HG02678 (cell line): ENCODE results near the gene CEP41.
"Not testable (repeated sequence)": the region's sequence is repeated elsewhere in the genome, so short reads cannot be mapped to it uniquely, and the experiment has no call there.

ENCODE experiments used
- ATAC-seq: cut with Tn5 transposase; IDR thresholded peaks from one replicate; pipeline ENCODE4 v1.9.1; 2021; ENCODE audit warnings: mild to moderate bottlenecking, moderate library complexity; ENCODE audit not compliant: unreplicated experiment

CEP41 gene

GRCh38 chr7:130393101-130393561, 47.7 kb downstream of the CEP41 start:
- ATAC-seq, result no peak

DNA sequence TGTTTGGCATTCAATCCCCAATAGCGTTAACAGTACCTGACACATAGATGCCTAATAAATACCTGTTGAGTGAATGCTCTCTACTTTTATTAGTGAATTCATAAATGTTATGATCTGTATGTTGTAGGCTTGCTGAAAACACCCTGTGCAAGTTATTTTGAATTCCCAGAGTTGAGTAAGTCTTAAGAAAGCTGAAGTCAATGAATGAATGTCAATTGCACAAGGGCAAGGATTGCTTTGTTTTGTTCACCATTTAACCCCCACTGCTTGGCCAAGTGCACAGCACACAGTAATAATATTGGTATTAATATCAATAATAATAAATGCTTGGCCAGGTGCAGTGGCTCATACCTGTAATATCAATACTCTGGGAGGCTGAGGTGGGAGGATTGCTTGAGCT, 50.3 kb downstream of the CEP41 start:
- ATAC-seq, result no peak

- ATAC-seq, result no peak
These were observed 52.1 kb downstream of the CEP41 start for GRCh38 chr7:130388671-130389070.

GRCh38 chr7:130387628-130388403, 53.0 kb downstream of the CEP41 start:
- ATAC-seq, result no peak

- no peak for ATAC-seq
These were observed 53.5 kb downstream of the CEP41 start for GRCh38 chr7:130387306-130387627.

GRCh38 chr7:130386876-130387275, 53.9 kb downstream of the CEP41 start:
- no peak for ATAC-seq

- no peak for ATAC-seq
These were observed 55.2 kb downstream of the CEP41 start for GRCh38 chr7:130385600-130386066.

DNA sequence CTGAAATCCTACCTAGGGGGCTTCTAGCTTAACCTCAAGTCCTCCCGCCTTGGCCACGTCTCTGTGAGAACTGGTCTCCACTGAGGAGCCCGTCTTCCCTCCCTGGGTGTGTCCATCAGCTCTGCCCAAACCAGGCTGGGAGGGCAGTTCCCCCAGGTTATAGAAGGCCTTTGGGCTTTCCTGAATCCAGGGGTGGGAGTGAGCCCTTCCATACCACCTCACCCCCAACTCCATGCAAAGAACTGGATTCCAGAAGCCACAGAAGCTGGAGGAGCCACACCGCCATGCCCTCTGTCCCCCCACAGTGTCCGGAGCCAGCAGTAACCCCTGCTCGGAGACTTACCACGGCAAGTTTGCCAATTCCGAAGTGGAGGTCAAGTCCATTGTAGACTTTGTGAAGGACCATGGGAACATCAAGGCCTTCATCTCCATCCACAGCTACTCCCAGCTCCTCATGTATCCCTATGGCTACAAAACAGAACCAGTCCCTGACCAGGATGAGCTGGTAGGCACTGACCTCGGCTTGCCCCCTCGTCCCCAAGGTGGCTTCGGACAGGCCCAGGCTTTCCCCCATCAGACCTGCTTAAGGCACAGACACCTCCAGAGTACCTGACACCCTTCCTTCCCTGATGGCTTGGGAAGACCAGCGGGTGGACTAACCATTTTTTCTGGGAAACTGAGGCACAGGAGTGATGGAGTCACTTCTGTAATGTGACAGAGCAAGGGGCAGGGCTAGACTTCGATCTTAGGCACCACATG, 55.8 kb downstream of the CEP41 start:
- ATAC-seq, result no peak

DNA sequence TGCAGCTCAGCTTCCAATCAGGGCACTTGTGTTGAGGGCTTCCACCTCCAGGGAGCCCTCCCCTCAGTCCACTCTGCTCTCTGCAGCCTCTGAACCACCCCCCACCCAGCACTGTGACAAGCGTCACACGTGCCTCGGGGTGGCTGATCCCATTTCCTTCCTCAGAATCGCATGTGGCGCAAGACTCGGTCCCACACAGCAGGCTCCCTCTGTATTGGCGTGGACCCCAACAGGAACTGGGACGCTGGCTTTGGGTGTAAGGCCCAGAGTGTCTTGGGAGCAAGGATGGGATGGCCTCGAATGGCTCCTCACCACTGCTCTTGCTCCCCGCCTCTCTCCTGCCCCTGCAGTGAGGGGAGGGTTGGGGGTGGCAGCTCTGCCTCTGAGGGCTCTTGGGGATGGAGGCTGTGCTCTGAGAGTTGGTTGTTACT, 56.4 kb downstream of the CEP41 start:
- no peak for ATAC-seq

DNA sequence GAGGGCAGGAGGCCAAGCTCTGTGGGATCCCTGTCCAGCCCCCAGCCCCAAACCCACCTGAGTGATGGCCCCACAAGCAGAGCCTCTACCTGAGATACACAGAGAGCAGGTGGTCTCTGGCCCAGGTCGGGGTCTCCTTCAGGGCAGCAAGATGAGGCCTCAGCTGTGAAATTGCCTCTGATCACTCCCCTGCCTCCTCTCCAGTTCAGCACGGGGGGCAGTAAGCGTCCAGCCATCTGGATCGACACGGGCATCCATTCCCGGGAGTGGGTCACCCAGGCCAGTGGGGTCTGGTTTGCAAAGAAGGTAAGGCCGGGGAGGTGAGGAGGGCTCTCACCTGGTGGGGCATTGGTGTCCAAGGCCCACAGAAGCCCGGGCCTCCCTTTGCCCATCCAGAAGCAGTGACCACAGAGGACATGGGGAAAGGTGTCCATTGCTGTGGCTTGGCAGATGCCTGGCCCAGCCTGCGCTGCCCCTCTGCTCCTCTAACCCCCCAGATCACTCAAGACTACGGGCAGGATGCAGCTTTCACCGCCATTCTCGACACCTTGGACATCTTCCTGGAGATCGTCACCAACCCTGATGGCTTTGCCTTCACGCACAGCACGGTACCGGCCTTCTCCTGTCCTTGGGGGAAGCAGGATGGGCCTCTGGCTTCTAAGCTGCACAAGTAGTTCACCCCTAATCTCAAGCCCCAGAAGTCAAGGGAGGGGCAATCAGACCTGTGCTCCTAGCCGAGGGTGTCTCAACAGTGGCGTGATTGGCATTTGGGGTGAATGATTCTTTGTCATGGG, 57.4 kb downstream of the CEP41 start:
- no peak for ATAC-seq

DNA sequence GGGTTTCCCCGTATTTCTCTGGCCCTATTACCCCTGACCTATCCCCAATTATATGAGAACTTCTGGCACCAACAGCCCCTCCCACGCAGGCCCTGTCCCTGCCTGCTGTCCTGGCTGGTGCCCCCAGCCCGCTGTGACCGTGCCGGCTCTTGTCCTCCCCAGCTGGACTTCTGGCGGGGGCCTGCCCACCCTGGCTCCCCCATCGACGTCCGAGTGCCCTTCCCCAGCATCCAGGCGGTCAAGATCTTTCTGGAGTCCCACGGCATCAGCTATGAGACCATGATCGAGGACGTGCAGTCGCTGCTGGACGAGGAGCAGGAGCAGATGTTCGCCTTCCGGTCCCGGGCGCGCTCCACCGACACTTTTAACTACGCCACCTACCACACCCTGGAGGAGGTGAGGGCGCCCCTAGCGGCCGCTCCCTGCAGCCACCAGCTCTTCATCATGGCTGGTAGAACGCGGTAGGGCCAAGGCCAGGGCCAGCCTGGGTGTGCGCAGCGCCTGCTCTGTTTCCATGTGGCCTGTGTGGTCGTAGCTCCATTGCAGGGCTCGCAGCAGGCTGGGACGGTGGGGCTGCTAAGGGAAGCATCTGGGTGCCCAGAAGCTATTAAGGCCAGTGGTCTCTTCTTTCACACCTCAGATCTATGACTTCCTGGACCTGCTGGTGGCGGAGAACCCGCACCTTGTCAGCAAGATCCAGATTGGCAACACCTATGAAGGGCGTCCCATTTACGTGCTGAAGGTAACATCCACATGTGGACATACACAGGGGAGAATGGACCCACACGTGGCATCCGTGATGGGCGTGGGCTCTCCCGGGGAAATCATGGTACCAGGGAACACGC, 59.1 kb downstream of the CEP41 start:
- no peak for ATAC-seq

DNA sequence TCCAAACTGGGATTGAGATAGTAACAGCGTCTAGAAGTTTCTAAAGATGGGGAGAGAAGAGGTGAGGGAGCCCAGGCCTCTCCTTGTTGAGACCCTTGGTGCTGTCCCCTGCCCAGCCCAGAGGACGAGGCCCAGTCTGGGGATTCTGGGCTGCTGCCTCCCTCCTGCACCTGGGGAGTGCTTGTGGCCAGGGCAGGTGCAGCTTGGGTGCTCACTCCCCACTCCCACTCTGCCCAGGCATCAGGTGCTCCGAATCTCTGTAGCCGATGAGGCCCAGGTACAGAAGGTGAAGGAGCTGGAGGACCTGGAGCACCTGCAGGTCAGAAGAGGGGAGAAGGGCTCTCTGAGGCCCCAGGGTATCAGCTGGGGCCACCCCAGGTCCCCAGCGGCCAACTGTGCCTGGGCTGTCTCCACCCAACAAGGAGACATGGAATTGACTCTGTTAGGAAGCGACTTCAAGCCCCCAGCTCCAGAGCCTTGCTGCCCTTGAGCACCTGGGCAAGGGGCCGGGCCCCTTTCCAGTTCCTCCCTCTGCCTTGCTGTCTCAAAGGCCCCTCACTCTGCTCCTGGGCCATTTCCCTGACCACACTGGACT, 59.9 kb downstream of the CEP41 start:
- ATAC-seq, result no peak

GRCh38 chr7:130379921-130380860, 60.6 kb downstream of the CEP41 start, which contains the start of gene CPA1:
Gene CPA1 (plus strand): TSS chr7:130380494. CDS start chr7:130380521, 27 bp downstream.
- no peak for ATAC-seq

- no peak for ATAC-seq
These were observed 61.3 kb downstream of the CEP41 start for GRCh38 chr7:130379532-130379920.

GRCh38 chr7:130379019-130379418, 61.8 kb downstream of the CEP41 start:
- no peak for ATAC-seq

- no peak for ATAC-seq
These were observed 63.6 kb downstream of the CEP41 start for GRCh38 chr7:130377178-130377577.

DNA sequence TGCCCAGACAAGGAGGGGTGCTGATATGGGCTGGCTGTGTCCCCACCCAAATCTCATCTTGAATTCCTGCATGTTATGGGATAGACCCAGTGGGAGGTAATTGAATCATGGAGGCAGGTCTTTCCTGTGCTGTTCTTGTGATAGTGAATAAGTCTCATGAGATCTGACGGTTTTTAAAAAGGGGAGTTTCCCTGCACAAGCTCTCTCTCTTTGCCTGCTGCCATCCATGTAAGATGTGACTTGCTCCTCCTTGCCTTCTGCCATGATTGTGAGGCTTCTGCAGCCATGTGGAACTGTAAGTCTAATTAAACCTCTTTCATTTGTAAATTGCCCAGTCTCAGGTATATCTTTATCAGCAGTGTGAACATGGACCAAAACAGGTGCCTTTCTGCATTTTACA, 64.4 kb downstream of the CEP41 start:
- not testable (repeated sequence) for ATAC-seq

DNA sequence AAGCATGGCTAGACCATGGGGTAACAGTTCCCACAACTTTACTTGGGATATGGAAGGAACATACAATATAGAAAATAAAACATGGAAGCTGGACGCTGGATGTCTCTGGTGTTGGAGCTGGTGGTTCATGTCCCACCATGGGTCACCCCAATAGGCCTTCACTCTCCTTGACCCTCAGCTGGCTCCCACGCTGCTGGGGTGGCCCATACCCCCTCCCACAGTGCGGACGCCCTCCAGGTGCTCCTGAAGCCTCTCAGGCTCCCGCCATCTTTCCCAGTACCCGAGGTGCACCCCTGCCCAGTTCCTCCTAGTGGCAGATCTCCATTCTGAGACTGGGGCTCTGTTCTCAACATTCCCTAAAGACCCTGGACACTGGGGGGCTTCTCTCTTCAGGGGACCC, 66.3 kb downstream of the CEP41 start:
- ATAC-seq, result no peak
